Measurements from ENCODE around the gene HHAT. TPM values are rescaled to one million over a fixed set of nuclear protein-coding genes. Genes with fewer than 3 reads are reported as not detected.

HHAT gene
- total RNA-seq, 1 donor from 2014 or later: 11.8 TPM

GRCh38 chr1:210618369-210618768, 289.7 kb downstream of the HHAT start:
- intact Hi-C loops (cut with DNase I): no loop called here

GRCh38 chr1:210620867-210621488, 292.3 kb downstream of the HHAT start:
- no peak for TF ChIP-seq POLR2A (IDR thresholded peaks at IDR 0.05)
- no peak for TF ChIP-seq POLR2AphosphoS5 (IDR thresholded peaks at IDR 0.05; ENCODE audit: insufficient read depth in 1 of 2, low read depth in 1 of 2)
- no peak for TF ChIP-seq CTCF (IDR thresholded peaks at IDR 0.05)
- no peaks in the 10 kb centered on the region for H3K27me3 ChIP-seq
- H3K4me3 ChIP-seq: no peak overlapping the region
- no peaks in the 10 kb centered on the region for H3K4me1 ChIP-seq
- H3K27ac ChIP-seq: no peak overlapping the region
- no peaks in the 10 kb centered on the region for H3K9me3 ChIP-seq
- intact Hi-C loops (cut with DNase I): no loop called here
- H3K36me3 ChIP-seq: no peaks in the 10 kb centered on the region
- no peak for DNase-seq (ENCODE audit: extremely low spot score in 2 of 2)

More at GRCh38 chr1:210618369-210618768, 289.7 kb downstream of the HHAT start:
- H3K4me1 ChIP-seq: no peaks in the 10 kb centered on the region
- H3K36me3 ChIP-seq: no peaks in the 10 kb centered on the region
- no peaks in the 10 kb centered on the region for H3K27me3 ChIP-seq
- no peaks in the 10 kb centered on the region for H3K9me3 ChIP-seq
- no peak for DNase-seq (ENCODE audit: extremely low spot score in 2 of 2)
- no peak for TF ChIP-seq CTCF (IDR thresholded peaks at IDR 0.05)
- TF ChIP-seq POLR2AphosphoS5 (IDR thresholded peaks at IDR 0.05; ENCODE audit: insufficient read depth in 1 of 2, low read depth in 1 of 2): no peak
- TF ChIP-seq POLR2A (IDR thresholded peaks at IDR 0.05): no peak
- no peak overlapping the region for H3K4me3 ChIP-seq
- H3K27ac ChIP-seq: no peak overlapping the region

GRCh38 chr1:210621712-210622111, 293.0 kb downstream of the HHAT start:
- no peak for DNase-seq (ENCODE audit: extremely low spot score in 2 of 2)
- Histone ChIP-seq H3K27ac (no peak overlapping the region), H3K36me3 (no peaks in the 10 kb centered on the region), H3K9me3 (no peaks in the 10 kb centered on the region), H3K4me1 (no peaks in the 10 kb centered on the region), H3K4me3 (no peak overlapping the region), H3K27me3 (no peaks in the 10 kb centered on the region)
- intact Hi-C loops (cut with DNase I): no loop called here
- TF ChIP-seq CTCF (IDR thresholded peaks at IDR 0.05) (no peak), POLR2A (IDR thresholded peaks at IDR 0.05) (no peak), POLR2AphosphoS5 (IDR thresholded peaks at IDR 0.05; ENCODE audit: insufficient read depth in 1 of 2, low read depth in 1 of 2) (no peak)

- H3K4me1 ChIP-seq: no peaks in the 10 kb centered on the region
- no peaks in the 10 kb centered on the region for H3K9me3 ChIP-seq
- intact Hi-C loops (cut with DNase I): no loop called here
- DNase-seq (ENCODE audit: extremely low spot score in 2 of 2): no peak
- TF ChIP-seq POLR2AphosphoS5 (IDR thresholded peaks at IDR 0.05; ENCODE audit: insufficient read depth in 1 of 2, low read depth in 1 of 2) (no peak), POLR2A (IDR thresholded peaks at IDR 0.05) (no peak)
- no peaks in the 10 kb centered on the region for H3K36me3 ChIP-seq
- no peak overlapping the region for H3K4me3 ChIP-seq
- H3K27me3 ChIP-seq: no peaks in the 10 kb centered on the region
- no peak overlapping the region for H3K27ac ChIP-seq
These were observed 296.0 kb downstream of the HHAT start for GRCh38 chr1:210624722-210625121.

- intact Hi-C loops (cut with DNase I): no loop called here
- DNase-seq (ENCODE audit: extremely low spot score in 2 of 2): no peak
- Histone ChIP-seq H3K4me3 (no peak overlapping the region), H3K4me1 (no peaks in the 10 kb centered on the region), H3K36me3 (no peaks in the 10 kb centered on the region), H3K27me3 (no peaks in the 10 kb centered on the region), H3K27ac (no peak overlapping the region), H3K9me3 (no peaks in the 10 kb centered on the region)
- TF ChIP-seq POLR2AphosphoS5 (IDR thresholded peaks at IDR 0.05; ENCODE audit: insufficient read depth in 1 of 2, low read depth in 1 of 2) (no peak), CTCF (IDR thresholded peaks at IDR 0.05) (no peak), POLR2A (IDR thresholded peaks at IDR 0.05) (no peak)
These were observed 297.0 kb downstream of the HHAT start for GRCh38 chr1:210625715-210626114.

All from vagina (tissue), 2 donors.